OCI-LY1 (cell line): Measurements from ENCODE around the gene SPATA2L.

Experiments used
- CTCF ChIP-seq: fragments of 200-600 bp; sonication (generic), shearing (Covaris generic); IDR thresholded peaks from 2 replicates; pipeline ENCODE4 v1.5.1; 2017; ENCODE audit warnings: mild to moderate bottlenecking, antibody characterized with exemption, low read length, moderate library complexity, mixed read lengths
- EZH2 ChIP-seq: fragments of 200-600 bp; sonication (generic), shearing (Covaris generic); IDR thresholded peaks from 2 replicates; pipeline ENCODE4 v1.8.0; 2017; ENCODE audit warnings: borderline replicate concordance, mixed run types, mild to moderate bottlenecking, antibody characterized with exemption, low read length, moderate library complexity, mixed read lengths

DNA sequence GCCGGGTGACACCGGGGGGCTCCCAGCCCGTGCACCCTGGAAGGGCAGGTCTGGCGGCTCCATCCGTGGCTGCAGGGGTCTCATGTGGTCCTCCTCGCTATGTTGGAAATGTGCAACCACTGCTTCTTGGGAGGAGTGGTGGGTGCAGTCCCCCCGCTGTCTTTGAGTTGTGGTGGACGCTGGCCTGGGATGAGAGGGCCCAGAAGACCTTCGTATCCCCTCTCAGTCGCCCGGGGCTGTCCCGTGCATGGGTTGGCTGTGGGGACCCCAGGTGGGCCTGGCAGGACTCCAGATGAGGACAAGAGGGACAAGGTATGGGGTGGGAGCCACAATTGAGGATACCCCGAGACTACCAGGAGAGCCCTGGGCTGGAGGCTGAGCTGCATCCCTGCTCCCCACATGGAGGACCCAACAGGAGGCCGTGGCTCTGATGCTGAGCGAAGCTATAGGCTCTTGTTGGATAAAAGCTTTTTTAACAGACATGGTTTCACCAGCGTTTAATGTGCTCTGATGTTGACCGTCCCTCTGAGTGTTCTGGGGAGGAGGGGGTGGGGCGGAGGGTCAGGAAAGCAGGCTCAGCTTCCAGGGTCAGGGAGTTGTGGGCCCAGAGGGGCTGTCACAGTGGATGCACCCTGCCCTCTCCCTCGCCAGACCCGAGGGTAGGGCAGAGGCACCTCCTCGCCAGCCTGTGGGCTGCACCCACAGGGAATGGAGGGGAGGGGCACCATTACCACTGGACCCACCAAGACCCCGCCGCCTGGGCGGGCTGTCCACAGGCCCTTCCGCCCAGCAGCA is 5.4 kb downstream of the SPATA2L start:
- TF ChIP-seq CTCF (no peak), EZH2 (no peak)
